CD14-positive monocyte (primary cell): ENCODE results near the gene SEZ6L. TPM values are rescaled to one million over a fixed set of nuclear protein-coding genes. Genes with fewer than 3 reads are reported as not detected.

ENCODE experiments used
- DNase-seq, 3 donors: peaks; one replicate each; pipeline ENCODE4 v3.0.0-alpha.2; 2011 to 2022
- H2AFZ ChIP-seq: 2 replicates; pipeline ENCODE4 v1.6.0; 2012; ENCODE audit warnings: mild to moderate bottlenecking, low read depth, low read length, inconsistent platforms; ENCODE audit not compliant: insufficient read depth, poor library complexity, severe bottlenecking
- H3K27ac ChIP-seq, 2 donors: 1 replicate in 1 of 2; 2 replicates in 1 of 2; pipeline ENCODE4 v1.5.1; 2012 to 2013; ENCODE audit warnings: low read length in 2 of 2, control low read depth in 1 of 2, inconsistent platforms in 1 of 2, low read depth in 1 of 2, mild to moderate bottlenecking in 1 of 2
- H3K27me3 ChIP-seq, 2 donors: one replicate each; pipeline versions ENCODE4 v1.6.0 to v1.6.1; 2011 to 2013; ENCODE audit warnings: low read length in 2 of 2; ENCODE audit not compliant: control insufficient read depth in 2 of 2, insufficient read depth in 2 of 2
- H3K36me3 ChIP-seq, 2 donors: replicated peaks in 1 of 2; 1 replicate in 1 of 2; 2 replicates in 1 of 2; pipeline versions ENCODE4 v1.5.1 to v1.6.1; 2012 to 2013; ENCODE audit warnings: low read length in 2 of 2, control low read depth in 1 of 2, inconsistent platforms in 1 of 2, mild to moderate bottlenecking in 1 of 2; ENCODE audit not compliant: insufficient read depth in 2 of 2, control insufficient read depth in 1 of 2
- H3K4me1 ChIP-seq, 2 donors: 1 replicate in 1 of 2; 2 replicates in 1 of 2; pipeline versions ENCODE4 v1.5.1 to v1.6.1; 2012 to 2013; ENCODE audit warnings: low read length in 2 of 2, control low read depth in 1 of 2, inconsistent platforms in 1 of 2, mild to moderate bottlenecking in 1 of 2, moderate library complexity in 1 of 2; ENCODE audit not compliant: insufficient read depth in 2 of 2, control insufficient read depth in 1 of 2
- H3K4me2 ChIP-seq: replicated peaks from 2 replicates; pipeline ENCODE3; 2012; ENCODE audit warnings: low read length, moderate library complexity, mild to moderate bottlenecking; ENCODE audit not compliant: poor library complexity, severe bottlenecking; ENCODE audit errors: extremely low read depth
- H3K4me3 ChIP-seq, 3 experiments: fragments of 200-600 bp in 1 of 3; sonication (generic) in 1 of 3; replicated peaks in 1 of 3; 1 replicate in 2 of 3; 2 replicates in 1 of 3; pipeline ENCODE4 v1.5.1; 2011 to 2013; ENCODE audit warnings: low read length in 3 of 3, mild to moderate bottlenecking in 3 of 3, control low read depth in 2 of 3, low read depth in 2 of 3, inconsistent platforms in 1 of 3, moderate library complexity in 1 of 3
- H3K79me2 ChIP-seq: 2 replicates; pipeline ENCODE4 v1.6.0; 2012; ENCODE audit warnings: mild to moderate bottlenecking, control low read depth, inconsistent platforms, low read length, moderate library complexity; ENCODE audit not compliant: insufficient read depth
- H3K9ac ChIP-seq: 2 replicates; pipeline ENCODE4 v1.6.0; 2017; ENCODE audit warnings: low read length, mild to moderate bottlenecking; ENCODE audit not compliant: insufficient read depth, poor library complexity, severe bottlenecking
- H3K9me3 ChIP-seq, 2 donors: replicated peaks in 1 of 2; 1 replicate in 1 of 2; 2 replicates in 1 of 2; pipeline versions ENCODE4 v1.5.1 to v1.6.1; 2012 to 2013; ENCODE audit warnings: low read length in 2 of 2, control low read depth in 1 of 2; ENCODE audit not compliant: control insufficient read depth in 1 of 2, insufficient read depth in 1 of 2
- H4K20me1 ChIP-seq: 2 replicates; pipeline ENCODE4 v1.6.0; 2012; ENCODE audit warnings: mild to moderate bottlenecking, low read length, control low read depth, moderate library complexity; ENCODE audit not compliant: insufficient read depth
- H3K27ac Mint-ChIP-seq, 7 donors: one replicate each; pipeline ENCODE4 v1.8.0; 2020; ENCODE audit warnings: mild to moderate bottlenecking in 7 of 7, mixed read lengths in 7 of 7, moderate library complexity in 6 of 7, inconsistent platforms in 2 of 7
- H3K27me3 Mint-ChIP-seq, 3 donors: one replicate each; pipeline ENCODE4 v1.8.0; 2021 to 2022; ENCODE audit warnings: low read depth in 3 of 3, mild to moderate bottlenecking in 3 of 3, mixed read lengths in 3 of 3, moderate library complexity in 3 of 3, inconsistent platforms in 1 of 3
- H3K36me3 Mint-ChIP-seq, 2 donors: one replicate each; pipeline ENCODE4 v1.8.0; 2020; ENCODE audit warnings: mixed read lengths in 2 of 2, inconsistent platforms in 1 of 2, mild to moderate bottlenecking in 1 of 2
- H3K4me1 Mint-ChIP-seq: one replicate; pipeline ENCODE4 v1.8.0; 2020; ENCODE audit warnings: mild to moderate bottlenecking, mixed read lengths
- H3K4me3 Mint-ChIP-seq, 2 donors: one replicate each; pipeline ENCODE4 v1.8.0; 2020; ENCODE audit warnings: mild to moderate bottlenecking in 2 of 2, mixed read lengths in 2 of 2, moderate library complexity in 1 of 2
- H3K9me3 Mint-ChIP-seq, 7 donors: one replicate each; pipeline ENCODE4 v1.8.0; 2020 to 2022; ENCODE audit warnings: mixed read lengths in 7 of 7, mild to moderate bottlenecking in 6 of 7, moderate library complexity in 6 of 7, inconsistent platforms in 2 of 7
- CTCF ChIP-seq: fragments of 200-600 bp; IDR thresholded peaks from one replicate; pipeline ENCODE4 v1.8.0; 2022; ENCODE audit warnings: antibody characterized with exemption, mild to moderate bottlenecking
- WGBS: methylation state at CpG from one replicate; pipeline ENCODE4 v1.1.5; 2013; ENCODE audit warnings: missing lambda C conversion rate; ENCODE audit not compliant: insufficient coverage; 5-methylcytosine and 5-hydroxymethylcytosine counted together
- intact Hi-C, 2 donors: fragments of 100-400 bp; cut with micrococcal nuclease; formaldehyde crosslinking; loops; one replicate each; pipeline versions ENCODE4 v1.15.0 to v1.15.1; 2023
- polyA plus RNA-seq, 3 donors: library from polyadenylated mRNA; depleted of rRNA in 1 of 3; unstranded in 2 of 3; stranded (reverse) in 1 of 3; fragments of 300-500 nt in 2 of 3; fragments of >200 nt in 1 of 3; fragmentation: Illumina TruSeq in 2 of 3; gene quantifications; 1 replicate in 2 of 3; 2 replicates in 1 of 3; pipeline ENCODE4 v1.2.3, GENCODE V29; 2012 to 2021

The SEZ6L gene
- polyA plus RNA-seq, 3 donors = 0.43 to 2.8 (median 0.71) TPM

- H3K27me3 Mint-ChIP-seq = peaks cover 8 to 13% (median 12%) of the 10 kb centered on the region in 3 donors
- no peak for DNase-seq
- Histone ChIP-seq H3K79me2 (no peaks in the 10 kb centered on the region), H3K4me1 (no peaks in the 10 kb centered on the region), H3K4me3 (no peak overlapping the region), H3K27ac (no peak overlapping the region), H3K36me3 (no peaks in the 10 kb centered on the region), H2AFZ (no peak overlapping the region), H3K9ac (no peak overlapping the region), H3K9me3 (peaks cover 0 to 5% of the 10 kb centered on the region in 2 donors), H4K20me1 (no peaks in the 10 kb centered on the region), H3K4me2 (no peak overlapping the region), H3K27me3 (peaks cover 0 to 2% of the 10 kb centered on the region in 2 donors)
- H3K27ac Mint-ChIP-seq = no peak overlapping the region
- peaks cover 5 to 13% (median 8%) of the 10 kb centered on the region in 7 donors for H3K9me3 Mint-ChIP-seq
- TF ChIP-seq CTCF = no peak
- intact Hi-C loops = no loop called here
- H3K4me1 Mint-ChIP-seq = no peaks in the 10 kb centered on the region
- 83% methylated on average over 1 of the region's 1 CpG for WGBS
- no peak overlapping the region for H3K4me3 Mint-ChIP-seq
- no peaks in the 10 kb centered on the region for H3K36me3 Mint-ChIP-seq
Observed at GRCh38 chr22:26213826-26214225, 44.6 kb downstream of the SEZ6L start.

- H3K9me3 ChIP-seq = peaks cover 0 to 5% of the 10 kb centered on the region in 2 donors
- H3K79me2 ChIP-seq = no peaks in the 10 kb centered on the region
- peaks cover 0 to 2% of the 10 kb centered on the region in 2 donors for H3K27me3 ChIP-seq
- no peak overlapping the region for H3K4me3 ChIP-seq
- DNase-seq = no peak
- peaks cover 8 to 13% (median 8%) of the 10 kb centered on the region in 3 donors for H3K27me3 Mint-ChIP-seq
- no peaks in the 10 kb centered on the region for H3K4me1 Mint-ChIP-seq
- no peaks in the 10 kb centered on the region for H4K20me1 ChIP-seq
- no peak overlapping the region for H3K9ac ChIP-seq
- TF ChIP-seq CTCF = no peak
- H2AFZ ChIP-seq = no peak overlapping the region
- H3K27ac ChIP-seq = no peak overlapping the region
- no peak overlapping the region for H3K4me2 ChIP-seq
- peaks cover 2 to 10% (median 4%) of the 10 kb centered on the region in 7 donors for H3K9me3 Mint-ChIP-seq
- 100% methylated on average over 3 of the region's 4 CpGs for WGBS
- H3K36me3 Mint-ChIP-seq = no peaks in the 10 kb centered on the region
- H3K36me3 ChIP-seq = no peaks in the 10 kb centered on the region
- no peaks in the 10 kb centered on the region for H3K4me1 ChIP-seq
- no peak overlapping the region for H3K27ac Mint-ChIP-seq
- intact Hi-C loops = no loop called here
- no peak overlapping the region for H3K4me3 Mint-ChIP-seq
Observed at GRCh38 chr22:26214466-26214865, 45.2 kb downstream of the SEZ6L start.
